ENCODE measurements around the gene KLHL6. TPM values are rescaled to one million over a fixed set of nuclear protein-coding genes. Genes with fewer than 3 reads are reported as not detected.

Gene KLHL6
- total and polyA plus RNA-seq, 2 experiments from 2014 or later, result 0.03 TPM; not detected in 1

- Histone ChIP-seq H3K27me3 (no peaks in the 10 kb centered on the region), H3K4me1 (ENCODE audit: low read depth) (no peaks in the 10 kb centered on the region), H3K4me3 (no peak overlapping the region), H3K9me3 (ENCODE audit: low read depth) (no peaks in the 10 kb centered on the region), H3K36me3 (no peaks in the 10 kb centered on the region), H3K27ac (no peak overlapping the region)
- peak in 1 of 2 donors; percentile 38 for DNase-seq (ENCODE audit: low read depth in 1 of 2, low spot score in 1 of 2)
- TF ChIP-seq CTCF (IDR thresholded peaks at IDR 0.05; ENCODE audit: low read depth, low read length), result peak; percentile 33
Measured at GRCh38 chr3:183502237-183503181, 53.0 kb downstream of the KLHL6 start.

- TF ChIP-seq CTCF (IDR thresholded peaks at IDR 0.05; ENCODE audit: low read depth, low read length), result no peak
- DNase-seq (ENCODE audit: low read depth in 1 of 2, low spot score in 1 of 2), result no peak
- H3K27ac ChIP-seq, result no peak overlapping the region
Measured at GRCh38 chr3:183500981-183501704, 54.4 kb downstream of the KLHL6 start.

GRCh38 chr3:183500319-183500718 is 55.2 kb downstream of the KLHL6 start:
- Histone ChIP-seq H3K4me1 (ENCODE audit: low read depth) (no peaks in the 10 kb centered on the region), H3K27me3 (no peaks in the 10 kb centered on the region), H3K4me3 (no peak overlapping the region), H3K36me3 (no peaks in the 10 kb centered on the region), H3K9me3 (ENCODE audit: low read depth) (no peaks in the 10 kb centered on the region), H3K27ac (no peak overlapping the region)
- no peak for TF ChIP-seq CTCF (IDR thresholded peaks at IDR 0.05; ENCODE audit: low read depth, low read length)
- no peak for DNase-seq (ENCODE audit: low read depth in 1 of 2, low spot score in 1 of 2)

More at GRCh38 chr3:183500981-183501704, 54.4 kb downstream of the KLHL6 start:
- H3K4me3 ChIP-seq, result no peak overlapping the region
- no peaks in the 10 kb centered on the region for H3K27me3 ChIP-seq
- no peaks in the 10 kb centered on the region for H3K36me3 ChIP-seq
- no peaks in the 10 kb centered on the region for H3K4me1 ChIP-seq (ENCODE audit: low read depth)
- H3K9me3 ChIP-seq (ENCODE audit: low read depth), result no peaks in the 10 kb centered on the region

GRCh38 chr3:183498634-183499033 is 56.9 kb downstream of the KLHL6 start:
- TF ChIP-seq CTCF (IDR thresholded peaks at IDR 0.05; ENCODE audit: low read depth, low read length), result no peak
- Histone ChIP-seq H3K27ac (no peak overlapping the region), H3K4me3 (no peak overlapping the region), H3K36me3 (no peaks in the 10 kb centered on the region), H3K4me1 (ENCODE audit: low read depth) (no peaks in the 10 kb centered on the region), H3K27me3 (peaks cover 14% of the 10 kb centered on the region), H3K9me3 (ENCODE audit: low read depth) (no peaks in the 10 kb centered on the region)
- no peak for DNase-seq (ENCODE audit: low read depth in 1 of 2, low spot score in 1 of 2)

- TF ChIP-seq CTCF (IDR thresholded peaks at IDR 0.05; ENCODE audit: low read depth, low read length), result no peak
- no peaks in the 10 kb centered on the region for H3K4me1 ChIP-seq (ENCODE audit: low read depth)
- peaks cover 24% of the 10 kb centered on the region for H3K27me3 ChIP-seq
- H3K9me3 ChIP-seq (ENCODE audit: low read depth), result no peaks in the 10 kb centered on the region
- no peak overlapping the region for H3K4me3 ChIP-seq
- H3K36me3 ChIP-seq, result no peaks in the 10 kb centered on the region
- DNase-seq (ENCODE audit: low read depth in 1 of 2, low spot score in 1 of 2), result no peak
- H3K27ac ChIP-seq, result no peak overlapping the region
Measured at GRCh38 chr3:183497313-183497712, 58.2 kb downstream of the KLHL6 start.
